WTC11 (cell line): ENCODE measurements around the gene QRSL1. TPM values are rescaled to one million over a fixed set of nuclear protein-coding genes. Genes with fewer than 3 reads are reported as not detected.
A peak's percentile ranks its signal among the peaks of the same experiment; 100 is the strongest.
"Not testable (repeated sequence)": the region's sequence is repeated elsewhere in the genome, so short reads cannot be mapped to it uniquely, and the experiment has no call there.

Experiments used
- ATAC-seq: fragments of 200-7000 bp; cut with Tn5 transposase; 2 replicates; pipeline ENCODE4 v1.10.0; 2021; ENCODE audit warnings: mild to moderate bottlenecking, moderate library complexity
- CTCF ChIA-PET: fragments of 300-600 bp; sonication (Branson Sonifier 250); formaldehyde crosslinking; loops from one replicate; lab custom pipeline; 2021; ENCODE audit warnings: antibody characterized with exemption; lab: Charles Lee
- POLR2A ChIA-PET: fragments of 350-600 bp; sonication (Branson Sonifier 250); formaldehyde crosslinking; loops from one replicate; lab custom pipeline; 2021; ENCODE audit warnings: antibody characterized with exemption; lab: Charles Lee
- DNase-seq: peaks from one replicate; pipeline ENCODE4 v3.0.0; 2021; ENCODE audit warnings: low spot score
- H3K27ac Mint-ChIP-seq: 2 replicates; pipeline ENCODE4 v1.8.0; 2021; ENCODE audit warnings: mixed read lengths
- H3K27me3 Mint-ChIP-seq: 2 replicates; pipeline ENCODE4 v1.8.0; 2021; ENCODE audit warnings: low read depth, mild to moderate bottlenecking, moderate library complexity, mixed read lengths
- H3K36me3 Mint-ChIP-seq: 2 replicates; pipeline ENCODE4 v1.8.0; 2021; ENCODE audit warnings: mixed read lengths
- H3K4me1 Mint-ChIP-seq: 2 replicates; pipeline ENCODE4 v1.8.0; 2022; ENCODE audit warnings: mixed read lengths
- H3K4me3 Mint-ChIP-seq: 2 replicates; pipeline ENCODE4 v1.8.0; 2021; ENCODE audit warnings: mild to moderate bottlenecking, moderate library complexity, mixed read lengths
- H3K9me3 Mint-ChIP-seq: 2 replicates; pipeline ENCODE4 v1.8.0; 2021; ENCODE audit warnings: mixed read lengths
- CREM ChIP-seq: sonication (generic); formaldehyde crosslinking; IDR thresholded peaks from 2 replicates; pipeline ENCODE4 v1.8.1; 2022; ENCODE audit warnings: mild to moderate bottlenecking, missing genetic modification reagents, moderate library complexity
- EMX1 ChIP-seq: fragments of 250-450 bp; sonication (Bioruptor Pico); IDR thresholded peaks from 2 replicates; pipeline ENCODE4 v1.8.0; 2021; ENCODE audit warnings: mild to moderate bottlenecking
- ESRRA ChIP-seq: sonication (generic); formaldehyde crosslinking; IDR thresholded peaks from 2 replicates; pipeline ENCODE4 v1.8.1; 2022; ENCODE audit warnings: mild to moderate bottlenecking, missing genetic modification reagents, borderline replicate concordance
- ETV6 ChIP-seq: sonication (generic); formaldehyde crosslinking; IDR thresholded peaks from 2 replicates; pipeline ENCODE4 v1.8.1; 2022; ENCODE audit warnings: mild to moderate bottlenecking, missing genetic modification reagents
- FOXJ3 ChIP-seq: sonication (generic); formaldehyde crosslinking; IDR thresholded peaks from 2 replicates; pipeline ENCODE4 v1.9.0; 2021; ENCODE audit warnings: missing genetic modification reagents, mild to moderate bottlenecking, borderline replicate concordance
- GABPB1 ChIP-seq: sonication (generic); formaldehyde crosslinking; IDR thresholded peaks from 2 replicates; pipeline ENCODE4 v1.8.1; 2023; ENCODE audit warnings: mild to moderate bottlenecking, missing genetic modification reagents
- GTF2I ChIP-seq: fragments of 250-450 bp; sonication (Bioruptor Pico); conservative IDR thresholded peaks from 2 replicates; pipeline ENCODE4 v1.4.0; 2021; ENCODE audit warnings: mild to moderate bottlenecking
- MXD4 ChIP-seq: fragments of 250-450 bp; sonication (Bioruptor Pico); IDR thresholded peaks from 2 replicates; pipeline ENCODE4 v1.8.0; 2021; ENCODE audit warnings: mild to moderate bottlenecking, moderate library complexity, borderline replicate concordance
- NR3C1 ChIP-seq: sonication (generic); formaldehyde crosslinking; conservative IDR thresholded peaks from 2 replicates; pipeline ENCODE4 v1.8.1; 2023; ENCODE audit warnings: low read depth, mild to moderate bottlenecking, missing genetic modification reagents
- PRRX2 ChIP-seq: fragments of 250-450 bp; sonication (Bioruptor Pico); IDR thresholded peaks from 2 replicates; pipeline ENCODE4 v1.8.0; 2021; ENCODE audit warnings: mild to moderate bottlenecking
- SMAD3 ChIP-seq: sonication (generic); formaldehyde crosslinking; IDR thresholded peaks from 2 replicates; pipeline ENCODE4 v1.8.0; 2022; ENCODE audit warnings: missing genetic modification reagents, mild to moderate bottlenecking, borderline replicate concordance
- TP53 ChIP-seq: sonication (generic); formaldehyde crosslinking; IDR thresholded peaks from 2 replicates; pipeline ENCODE4 v1.8.1; 2023; ENCODE audit warnings: mild to moderate bottlenecking, missing genetic modification reagents
- ZNF121 ChIP-seq: sonication (generic); formaldehyde crosslinking; IDR thresholded peaks from 2 replicates; pipeline ENCODE4 v1.8.0; 2023; ENCODE audit warnings: missing genetic modification reagents
- total RNA-seq: library from RNA; stranded (reverse); gene quantifications from 3 replicates; pipeline ENCODE4 v1.2.3, GENCODE V29; 2021
- TF ChIP-seq, protein P1 (sequence below): sonication (generic); formaldehyde crosslinking; IDR thresholded peaks from 2 replicates; pipeline ENCODE4 v1.8.1; 2022; ENCODE audit warnings: missing genetic modification reagents, borderline replicate concordance
- TF ChIP-seq, protein P2 (sequence below): sonication (generic); formaldehyde crosslinking; IDR thresholded peaks from 2 replicates; pipeline ENCODE4 v1.8.1; 2022; ENCODE audit warnings: mild to moderate bottlenecking, missing genetic modification reagents, moderate library complexity, borderline replicate concordance
- TF ChIP-seq, protein P3 (sequence below): sonication (generic); formaldehyde crosslinking; IDR thresholded peaks from 2 replicates; pipeline ENCODE4 v1.8.1; 2023; ENCODE audit warnings: mild to moderate bottlenecking, missing genetic modification reagents
- TF ChIP-seq, protein P4 (sequence below): sonication (generic); formaldehyde crosslinking; IDR thresholded peaks from 2 replicates; pipeline ENCODE4 v1.8.1; 2022; ENCODE audit warnings: low read depth, mild to moderate bottlenecking, moderate library complexity, missing genetic modification reagents, borderline replicate concordance
- TF ChIP-seq, protein P5 (sequence below): fragments of 250-450 bp; sonication (Bioruptor Pico); IDR thresholded peaks from 2 replicates; pipeline ENCODE4 v1.9.0; 2021; ENCODE audit warnings: moderate library complexity, mild to moderate bottlenecking, inconsistent platforms, borderline replicate concordance

The QRSL1 gene
- total RNA-seq, 1 experiment from 2014 or later, result 17.7 TPM

DNA sequence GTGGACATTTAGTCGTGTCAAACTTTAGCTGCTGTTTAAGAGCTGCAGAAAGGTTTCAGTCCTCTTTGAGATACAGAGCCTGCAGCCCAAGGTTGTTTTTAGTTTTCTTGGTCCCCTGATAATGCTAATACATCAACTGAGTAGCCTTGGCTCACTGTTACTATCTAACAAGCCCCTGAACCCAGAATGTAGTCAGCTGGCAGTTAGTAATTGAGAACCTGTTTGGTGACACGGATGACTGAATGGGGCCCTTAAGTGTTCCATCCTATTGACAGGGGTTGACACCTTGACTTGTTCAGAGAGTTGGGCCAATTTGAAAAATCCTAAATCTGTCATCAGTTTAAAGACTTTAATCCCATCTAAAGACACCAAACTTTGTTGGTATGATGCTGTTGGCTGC, 2.9 kb upstream of the QRSL1 start:
- Mint-ChIP-seq H3K4me3 (no peak overlapping the region), H3K27ac (no peak overlapping the region), H3K4me1 (peaks cover 36% of the 10 kb centered on the region), H3K36me3 (peaks cover 21% of the 10 kb centered on the region), H3K9me3 (peaks cover 18% of the 10 kb centered on the region), H3K27me3 (no peaks in the 10 kb centered on the region)
- ATAC-seq (no peak), DNase-seq (no peak)
- CTCF ChIA-PET, result no interaction called here
- POLR2A ChIA-PET, result no interaction called here
- no peak for TF ChIP-seq FOXJ3
- TF ChIP-seq, protein P1, sequence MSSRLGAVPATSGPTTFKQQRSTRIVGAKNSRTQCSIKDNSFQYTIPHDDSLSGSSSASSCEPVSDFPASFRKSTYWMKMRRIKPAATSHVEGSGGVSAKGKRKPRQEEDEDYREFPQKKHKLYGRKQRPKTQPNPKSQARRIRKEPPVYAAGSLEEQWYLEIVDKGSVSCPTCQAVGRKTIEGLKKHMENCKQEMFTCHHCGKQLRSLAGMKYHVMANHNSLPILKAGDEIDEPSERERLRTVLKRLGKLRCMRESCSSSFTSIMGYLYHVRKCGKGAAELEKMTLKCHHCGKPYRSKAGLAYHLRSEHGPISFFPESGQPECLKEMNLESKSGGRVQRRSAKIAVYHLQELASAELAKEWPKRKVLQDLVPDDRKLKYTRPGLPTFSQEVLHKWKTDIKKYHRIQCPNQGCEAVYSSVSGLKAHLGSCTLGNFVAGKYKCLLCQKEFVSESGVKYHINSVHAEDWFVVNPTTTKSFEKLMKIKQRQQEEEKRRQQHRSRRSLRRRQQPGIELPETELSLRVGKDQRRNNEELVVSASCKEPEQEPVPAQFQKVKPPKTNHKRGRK (CRISPR knock-in tag), result no peak
- TF ChIP-seq SMAD3 (CRISPR knock-in tag), result no peak
- no peak for TF ChIP-seq ZNF121 (CRISPR knock-in tag)
- no peak for TF ChIP-seq ETV6 (CRISPR knock-in tag)
- TF ChIP-seq CREM (CRISPR knock-in tag), result no peak
- TF ChIP-seq PRRX2 (CRISPR knock-in tag), result no peak
- TF ChIP-seq, protein P2, sequence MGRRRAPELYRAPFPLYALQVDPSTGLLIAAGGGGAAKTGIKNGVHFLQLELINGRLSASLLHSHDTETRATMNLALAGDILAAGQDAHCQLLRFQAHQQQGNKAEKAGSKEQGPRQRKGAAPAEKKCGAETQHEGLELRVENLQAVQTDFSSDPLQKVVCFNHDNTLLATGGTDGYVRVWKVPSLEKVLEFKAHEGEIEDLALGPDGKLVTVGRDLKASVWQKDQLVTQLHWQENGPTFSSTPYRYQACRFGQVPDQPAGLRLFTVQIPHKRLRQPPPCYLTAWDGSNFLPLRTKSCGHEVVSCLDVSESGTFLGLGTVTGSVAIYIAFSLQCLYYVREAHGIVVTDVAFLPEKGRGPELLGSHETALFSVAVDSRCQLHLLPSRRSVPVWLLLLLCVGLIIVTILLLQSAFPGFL (CRISPR knock-in tag), result no peak
- TF ChIP-seq, protein P3, sequence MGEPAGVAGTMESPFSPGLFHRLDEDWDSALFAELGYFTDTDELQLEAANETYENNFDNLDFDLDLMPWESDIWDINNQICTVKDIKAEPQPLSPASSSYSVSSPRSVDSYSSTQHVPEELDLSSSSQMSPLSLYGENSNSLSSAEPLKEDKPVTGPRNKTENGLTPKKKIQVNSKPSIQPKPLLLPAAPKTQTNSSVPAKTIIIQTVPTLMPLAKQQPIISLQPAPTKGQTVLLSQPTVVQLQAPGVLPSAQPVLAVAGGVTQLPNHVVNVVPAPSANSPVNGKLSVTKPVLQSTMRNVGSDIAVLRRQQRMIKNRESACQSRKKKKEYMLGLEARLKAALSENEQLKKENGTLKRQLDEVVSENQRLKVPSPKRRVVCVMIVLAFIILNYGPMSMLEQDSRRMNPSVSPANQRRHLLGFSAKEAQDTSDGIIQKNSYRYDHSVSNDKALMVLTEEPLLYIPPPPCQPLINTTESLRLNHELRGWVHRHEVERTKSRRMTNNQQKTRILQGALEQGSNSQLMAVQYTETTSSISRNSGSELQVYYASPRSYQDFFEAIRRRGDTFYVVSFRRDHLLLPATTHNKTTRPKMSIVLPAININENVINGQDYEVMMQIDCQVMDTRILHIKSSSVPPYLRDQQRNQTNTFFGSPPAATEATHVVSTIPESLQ, result no peak
- TF ChIP-seq GTF2I, result no peak
- no peak for TF ChIP-seq ESRRA (CRISPR knock-in tag)
- TF ChIP-seq, protein P4, sequence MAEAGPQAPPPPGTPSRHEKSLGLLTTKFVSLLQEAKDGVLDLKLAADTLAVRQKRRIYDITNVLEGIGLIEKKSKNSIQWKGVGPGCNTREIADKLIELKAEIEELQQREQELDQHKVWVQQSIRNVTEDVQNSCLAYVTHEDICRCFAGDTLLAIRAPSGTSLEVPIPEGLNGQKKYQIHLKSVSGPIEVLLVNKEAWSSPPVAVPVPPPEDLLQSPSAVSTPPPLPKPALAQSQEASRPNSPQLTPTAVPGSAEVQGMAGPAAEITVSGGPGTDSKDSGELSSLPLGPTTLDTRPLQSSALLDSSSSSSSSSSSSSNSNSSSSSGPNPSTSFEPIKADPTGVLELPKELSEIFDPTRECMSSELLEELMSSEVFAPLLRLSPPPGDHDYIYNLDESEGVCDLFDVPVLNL (CRISPR knock-in tag), result no peak
- TF ChIP-seq NR3C1 (CRISPR knock-in tag), result no peak
- no peak for TF ChIP-seq EMX1 (CRISPR knock-in tag)
- TF ChIP-seq GABPB1 (CRISPR knock-in tag), result no peak
- TF ChIP-seq MXD4 (CRISPR knock-in tag), result no peak
- TF ChIP-seq, protein P5, sequence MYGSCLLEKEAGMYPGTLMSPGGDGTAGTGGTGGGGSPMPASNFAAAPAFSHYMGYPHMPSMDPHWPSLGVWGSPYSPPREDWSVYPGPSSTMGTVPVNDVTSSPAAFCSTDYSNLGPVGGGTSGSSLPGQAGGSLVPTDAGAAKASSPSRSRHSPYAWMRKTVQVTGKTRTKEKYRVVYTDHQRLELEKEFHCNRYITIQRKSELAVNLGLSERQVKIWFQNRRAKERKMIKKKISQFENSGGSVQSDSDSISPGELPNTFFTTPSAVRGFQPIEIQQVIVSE (CRISPR knock-in tag), result no peak
- no peak for TF ChIP-seq TP53

DNA sequence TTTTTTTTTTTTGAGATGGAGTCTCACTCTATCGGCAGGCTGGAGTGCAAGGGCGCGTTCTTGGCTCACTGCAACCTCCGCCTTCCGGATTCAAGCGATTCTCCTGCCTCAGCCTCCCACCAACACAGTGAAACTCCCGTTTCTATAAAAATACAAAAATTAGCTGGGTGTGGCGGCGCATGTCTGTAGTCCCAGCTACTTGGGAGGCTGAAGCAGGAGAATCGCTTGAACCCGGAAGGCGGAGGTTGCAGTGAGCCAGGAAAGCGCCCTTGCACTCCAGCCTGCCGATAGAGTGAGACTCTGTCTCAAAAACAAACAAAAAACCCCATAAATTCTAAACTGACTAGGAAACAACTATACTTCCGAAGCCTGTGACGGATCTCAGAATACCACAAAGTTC, 1.6 kb upstream of the QRSL1 start:
- H3K4me1 Mint-ChIP-seq, result peaks cover 39% of the 10 kb centered on the region
- peaks cover 12% of the 10 kb centered on the region for H3K36me3 Mint-ChIP-seq
- DNase-seq, H3K27ac Mint-ChIP-seq, ATAC-seq, H3K27me3 Mint-ChIP-seq, POLR2A ChIA-PET, H3K9me3 Mint-ChIP-seq: not testable (repeated sequence)
- peak overlapping the region; percentile 94 for H3K4me3 Mint-ChIP-seq
- CTCF ChIA-PET, result interaction anchor here (0.8 kb wide), 1 partner anchor 370 kb away, joined by 4 read pairs; no protein-coding TSS in a partner anchor
